ENCODE measurements around the gene ELAVL1.
A peak's percentile ranks its signal among the peaks of the same experiment; 100 is the strongest.

The ELAVL1 gene

GRCh38 chr19:8020681-8021080, 15.2 kb upstream of the ELAVL1 start:
- no peak overlapping the region for H3K4me3 ChIP-seq (ENCODE audit: low read depth, low read length)
- no peak for DNase-seq (ENCODE audit: low read depth)
- no peak for TF ChIP-seq CTCF (IDR thresholded peaks at IDR 0.05; ENCODE audit: control insufficient read depth, extremely low read depth, insufficient read depth)

GRCh38 chr19:8017808-8018207, 12.4 kb upstream of the ELAVL1 start:
- H3K4me3 ChIP-seq (ENCODE audit: low read depth, low read length) = no peak overlapping the region
- DNase-seq (ENCODE audit: low read depth) = no peak
- TF ChIP-seq CTCF (IDR thresholded peaks at IDR 0.05; ENCODE audit: control insufficient read depth, extremely low read depth, insufficient read depth) = no peak

GRCh38 chr19:8004723-8005513, 523 bp downstream of the ELAVL1 start:
- no peak for TF ChIP-seq CTCF (IDR thresholded peaks at IDR 0.05; ENCODE audit: control insufficient read depth, extremely low read depth, insufficient read depth)
- peak overlapping the region; percentile 68 for H3K4me3 ChIP-seq (ENCODE audit: low read depth, low read length)
- DNase-seq (ENCODE audit: low read depth) = no peak

DNA sequence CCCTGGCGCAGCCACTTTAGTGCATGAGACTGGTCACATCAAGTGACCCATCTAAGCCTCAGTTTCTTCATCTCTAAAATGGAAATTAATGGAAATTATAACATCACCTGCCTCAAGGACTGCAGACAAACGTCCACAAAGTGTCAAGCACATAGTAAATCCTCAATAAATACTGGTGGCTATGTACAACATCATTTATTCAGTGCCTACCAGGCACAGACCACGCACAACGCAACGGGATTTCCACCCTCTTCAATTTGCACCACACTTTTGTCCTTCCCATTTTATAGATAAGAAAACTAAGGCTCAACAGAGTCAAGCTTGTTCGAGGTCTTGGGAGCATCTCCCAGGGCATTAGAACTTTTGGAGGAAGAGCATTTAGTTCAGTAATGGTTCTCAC, 1.4 kb downstream of the ELAVL1 start:
- DNase-seq (ENCODE audit: low read depth) = no peak
- TF ChIP-seq CTCF (IDR thresholded peaks at IDR 0.05; ENCODE audit: control insufficient read depth, extremely low read depth, insufficient read depth) = no peak
- peak overlapping the region; percentile 68 for H3K4me3 ChIP-seq (ENCODE audit: low read depth, low read length)

GRCh38 chr19:8001995-8002849, 3.2 kb downstream of the ELAVL1 start:
- no peak for DNase-seq (ENCODE audit: low read depth)
- peak overlapping the region; percentile 24 for H3K4me3 ChIP-seq (ENCODE audit: low read depth, low read length)
- peak; percentile 95 for TF ChIP-seq CTCF (IDR thresholded peaks at IDR 0.05; ENCODE audit: control insufficient read depth, extremely low read depth, insufficient read depth)

- no peak overlapping the region; the same call in 1 of the 2 replicates for H3K4me3 ChIP-seq (ENCODE audit: low read depth, low read length)
- DNase-seq (ENCODE audit: low read depth) = no peak
- no peak for TF ChIP-seq CTCF (IDR thresholded peaks at IDR 0.05; ENCODE audit: control insufficient read depth, extremely low read depth, insufficient read depth)
Observed at GRCh38 chr19:8001651-8001994, 3.8 kb downstream of the ELAVL1 start.

Measured in LNCaP clone FGC (cell line).